ENCODE data around the gene SPIRE1. TPM values are rescaled to one million over a fixed set of nuclear protein-coding genes. Genes with fewer than 3 reads are reported as not detected.
"Not testable (repeated sequence)": the region's sequence is repeated elsewhere in the genome, so short reads cannot be mapped to it uniquely, and the experiment has no call there.

The SPIRE1 gene
- total RNA-seq, 1 experiment from 2014 or later: 16.6 TPM

DNA sequence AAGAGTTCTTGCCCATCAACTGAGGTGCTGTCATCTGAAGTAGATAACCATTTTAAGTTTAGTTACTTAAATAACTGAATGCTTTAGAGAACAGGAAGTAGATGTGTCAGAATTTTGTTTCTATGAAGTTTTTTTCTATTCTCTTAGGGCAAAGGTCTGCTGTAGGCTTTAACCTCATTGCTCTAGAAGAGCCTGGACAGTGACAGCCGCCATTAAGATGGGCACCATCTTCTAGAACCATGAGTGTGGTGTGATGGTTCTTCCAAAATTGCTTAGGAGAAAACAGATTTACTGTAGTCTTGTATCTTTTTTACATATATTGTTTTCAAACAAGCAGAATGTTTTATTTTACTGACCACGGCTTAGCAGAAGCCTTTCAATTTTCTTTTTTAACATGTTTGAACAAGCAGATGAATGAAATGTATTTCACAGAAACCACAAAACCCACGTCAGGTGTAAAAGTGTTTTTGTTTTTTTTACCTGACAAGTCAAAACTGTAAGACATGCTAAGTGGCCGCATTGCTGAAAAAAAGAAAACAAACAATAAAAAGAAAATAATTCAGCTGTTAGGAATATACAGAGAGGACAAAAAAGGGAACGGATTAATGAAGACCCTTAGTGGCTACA lies 172.3 kb downstream of the SPIRE1 start:
- DNase-seq (ENCODE audit: low read depth): no peak

DNA sequence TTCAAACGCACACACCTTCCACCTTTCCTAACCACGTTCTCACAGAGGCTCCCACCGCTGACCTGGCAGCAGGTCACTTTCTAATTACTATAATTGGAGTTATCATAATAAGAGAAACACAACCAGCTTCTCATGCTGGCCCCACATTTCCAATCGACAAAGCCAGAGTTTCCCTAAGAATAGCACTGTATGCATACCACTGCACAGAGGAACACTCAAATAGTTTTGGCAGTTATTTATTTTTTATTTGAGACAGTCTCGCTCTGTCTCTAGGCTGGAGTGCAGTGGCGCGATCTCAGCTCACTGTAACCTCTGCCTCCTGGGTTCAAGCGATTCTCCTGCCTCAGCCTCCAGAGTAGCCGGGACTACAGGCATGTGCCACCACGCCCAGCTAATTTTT lies 176.0 kb downstream of the SPIRE1 start:
- DNase-seq (ENCODE audit: low read depth): not testable (repeated sequence)

- no peak for DNase-seq (ENCODE audit: low read depth)
Observed at GRCh38 chr18:12479982-12480381, 177.9 kb downstream of the SPIRE1 start.

DNA sequence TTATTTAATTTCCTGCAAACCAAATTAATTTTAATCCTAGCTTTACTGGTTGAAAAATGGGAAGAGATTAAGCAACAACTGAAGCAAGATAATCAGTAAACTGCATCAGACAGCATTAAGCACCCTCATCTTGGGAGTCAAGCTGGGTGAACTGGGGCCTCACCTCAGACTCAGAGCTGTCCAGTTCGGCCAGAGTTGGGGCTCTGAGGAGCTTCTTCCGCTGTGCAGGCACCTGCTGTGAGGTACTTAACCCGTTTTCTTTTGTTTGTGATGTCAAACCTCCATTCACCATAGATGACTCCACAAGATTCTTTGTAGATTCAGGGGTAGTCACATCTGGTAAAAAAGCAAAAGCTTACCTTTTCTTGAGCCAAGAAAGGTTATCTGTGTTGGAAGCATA lies 178.4 kb downstream of the SPIRE1 start:
- no peak for DNase-seq (ENCODE audit: low read depth)

- DNase-seq (ENCODE audit: low read depth): no peak
Observed at GRCh38 chr18:12478269-12479047, 179.4 kb downstream of the SPIRE1 start.

DNA sequence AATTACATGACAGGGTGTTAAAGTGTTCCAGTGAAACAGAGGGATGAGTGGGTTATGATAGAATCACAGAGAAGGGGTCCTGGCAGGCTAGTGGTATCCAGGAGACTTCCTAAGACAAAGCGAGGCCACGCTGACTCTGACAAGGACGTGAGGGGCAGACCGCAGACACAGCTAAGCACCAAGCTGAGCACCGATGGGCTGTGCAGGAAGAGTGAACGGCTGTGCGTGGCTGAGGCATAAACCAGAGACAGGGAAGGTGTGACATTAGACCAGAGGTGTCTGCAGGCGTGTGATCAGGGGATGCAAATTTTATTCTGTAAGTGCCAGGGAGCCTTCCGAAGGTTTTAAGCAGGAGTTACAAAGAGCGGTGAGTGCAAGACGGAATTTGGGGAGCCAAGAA lies 180.3 kb downstream of the SPIRE1 start:
- DNase-seq (ENCODE audit: low read depth): no peak

DNA sequence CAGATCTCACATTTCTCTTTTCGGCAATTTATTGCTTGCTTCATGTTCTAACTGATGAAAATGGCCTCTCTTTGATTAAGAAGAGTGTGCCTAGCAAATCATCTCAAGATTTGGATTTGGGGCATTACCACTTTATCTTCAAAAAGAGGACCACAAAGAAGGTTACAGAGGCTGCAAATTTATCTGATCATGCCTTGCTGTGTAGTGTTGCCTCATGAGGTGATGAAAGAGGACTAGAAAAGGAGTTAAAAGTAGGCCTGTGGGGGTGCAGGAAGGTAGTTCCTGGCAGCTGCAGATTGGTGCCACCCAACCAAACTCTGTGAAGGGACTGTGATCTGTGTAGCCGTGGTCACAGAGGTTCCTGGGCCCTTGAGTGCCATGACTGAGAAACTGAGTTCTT lies 181.0 kb downstream of the SPIRE1 start:
- no peak for DNase-seq (ENCODE audit: low read depth)

DNA sequence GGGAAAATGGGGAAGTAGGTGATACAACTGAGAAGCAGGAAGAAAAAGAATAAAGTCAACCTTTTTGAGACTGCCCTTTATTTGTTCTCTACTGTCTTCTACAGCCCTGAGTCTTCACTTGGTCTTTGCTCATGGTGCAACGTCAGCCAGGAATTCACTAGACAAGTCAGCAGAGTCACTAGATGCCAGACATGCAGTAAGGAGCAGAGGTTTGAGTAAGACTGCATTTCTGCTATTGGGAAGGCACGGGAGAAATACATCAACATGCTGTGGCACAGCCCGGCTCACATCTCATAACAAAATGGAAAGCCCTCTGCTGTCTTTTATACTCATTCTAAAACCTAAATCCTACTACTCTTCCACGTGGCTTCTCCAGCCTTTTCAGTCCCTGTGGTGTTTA lies 183.0 kb downstream of the SPIRE1 start:
- DNase-seq (ENCODE audit: low read depth): no peak

GRCh38 chr18:12474146-12474545 lies 183.8 kb downstream of the SPIRE1 start:
- DNase-seq (ENCODE audit: low read depth): no peak

- DNase-seq (ENCODE audit: low read depth): no peak
Observed at GRCh38 chr18:12470382-12471075, 187.4 kb downstream of the SPIRE1 start.

GRCh38 chr18:12468445-12468844 lies 189.5 kb downstream of the SPIRE1 start:
- no peak for DNase-seq (ENCODE audit: low read depth)

GRCh38 chr18:12464731-12465130 lies 193.2 kb downstream of the SPIRE1 start:
- no peak for DNase-seq (ENCODE audit: low read depth)

GRCh38 chr18:12463191-12463590 lies 194.7 kb downstream of the SPIRE1 start:
- DNase-seq (ENCODE audit: low read depth): no peak

DNA sequence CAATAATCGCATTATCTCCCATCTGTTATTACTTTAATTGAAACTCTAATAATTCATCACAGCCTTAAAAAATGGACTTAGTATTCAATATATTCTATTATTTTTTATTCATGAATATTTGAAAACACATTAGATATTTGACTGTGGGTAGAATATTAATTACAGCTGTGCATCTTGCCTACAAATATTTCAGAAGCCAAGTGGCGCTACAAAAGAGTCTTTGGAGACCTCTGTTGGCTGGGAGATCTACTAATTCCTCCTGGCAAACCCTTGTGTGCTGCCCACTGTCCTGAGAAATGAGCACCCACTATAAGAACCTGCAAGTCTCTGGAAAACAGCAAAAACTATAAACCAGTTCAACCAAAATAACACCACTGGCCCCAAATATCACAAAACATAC lies 195.7 kb downstream of the SPIRE1 start:
- DNase-seq (ENCODE audit: low read depth): no peak

- DNase-seq (ENCODE audit: low read depth): no peak
Observed at GRCh38 chr18:12461326-12461725, 196.6 kb downstream of the SPIRE1 start.

GRCh38 chr18:12460874-12461273 lies 197.0 kb downstream of the SPIRE1 start:
- no peak for DNase-seq (ENCODE audit: low read depth)

DNA sequence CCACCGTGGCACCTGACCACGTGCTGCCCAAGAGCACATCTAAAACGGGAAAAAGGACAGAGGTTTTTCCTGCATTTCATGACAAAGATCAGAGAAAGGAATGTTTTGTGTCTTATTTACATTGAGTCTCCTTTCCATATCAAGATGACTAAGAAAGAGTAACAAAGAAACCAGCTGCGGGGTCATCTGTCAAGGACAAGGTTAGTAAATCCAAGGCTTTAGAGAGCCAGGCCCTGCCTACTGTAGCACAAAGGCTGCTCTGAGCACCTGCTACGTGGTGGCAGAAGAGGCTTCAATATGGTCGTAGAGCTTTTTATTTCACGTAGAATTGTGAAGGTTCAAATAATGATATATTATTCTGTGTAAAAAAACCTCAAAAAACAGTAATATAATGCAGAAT lies 199.1 kb downstream of the SPIRE1 start:
- DNase-seq (ENCODE audit: low read depth): no peak

GRCh38 chr18:12456441-12456840 lies 201.5 kb downstream of the SPIRE1 start:
- no peak for DNase-seq (ENCODE audit: low read depth)

- no peak for DNase-seq (ENCODE audit: low read depth)
Observed at GRCh38 chr18:12455496-12455895, 202.4 kb downstream of the SPIRE1 start.

GRCh38 chr18:12452784-12453183 lies 205.1 kb downstream of the SPIRE1 start:
- DNase-seq (ENCODE audit: low read depth): no peak

GRCh38 chr18:12451428-12451827 lies 206.5 kb downstream of the SPIRE1 start:
- DNase-seq (ENCODE audit: low read depth): no peak

GRCh38 chr18:12449051-12449785 lies 208.7 kb downstream of the SPIRE1 start:
- no peak for DNase-seq (ENCODE audit: low read depth)
